NAMALWA (cell line): Measurements from ENCODE around the gene PRICKLE2.

Experiments
- DNase-seq: peaks from one replicate; pipeline ENCODE4 v3.0.0-alpha.2; 2015; ENCODE audit warnings: low spot score

PRICKLE2 gene

GRCh38 chr3:64247991-64248646 is 22.9 kb upstream of the PRICKLE2 start:
- no peak for DNase-seq

GRCh38 chr3:64244011-64244942 is 19.0 kb upstream of the PRICKLE2 start:
- DNase-seq, result peak; percentile 33

- no peak for DNase-seq
These were observed 17.2 kb upstream of the PRICKLE2 start for GRCh38 chr3:64242435-64242834.

GRCh38 chr3:64240959-64241358 is 15.7 kb upstream of the PRICKLE2 start:
- DNase-seq, result no peak

DNA sequence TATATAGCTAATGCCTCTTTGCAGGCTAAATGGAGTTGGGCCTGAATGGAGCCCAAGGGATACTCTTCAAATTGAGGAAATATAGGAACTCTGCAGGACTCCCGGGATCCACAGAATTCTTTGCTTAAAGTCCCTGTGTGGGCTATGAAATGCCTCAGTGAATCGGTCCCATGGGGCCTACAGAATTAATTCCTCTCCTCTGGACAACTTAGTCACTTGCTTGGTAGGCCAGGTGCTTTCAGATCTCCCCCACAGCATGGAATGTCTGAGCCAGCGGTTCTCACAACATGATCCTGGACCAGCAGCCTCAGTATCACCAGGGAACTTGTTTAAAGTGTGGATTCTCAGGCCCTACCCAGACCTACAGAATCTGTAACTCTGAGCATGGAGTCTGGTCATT is 15.1 kb upstream of the PRICKLE2 start:
- DNase-seq, result no peak

DNA sequence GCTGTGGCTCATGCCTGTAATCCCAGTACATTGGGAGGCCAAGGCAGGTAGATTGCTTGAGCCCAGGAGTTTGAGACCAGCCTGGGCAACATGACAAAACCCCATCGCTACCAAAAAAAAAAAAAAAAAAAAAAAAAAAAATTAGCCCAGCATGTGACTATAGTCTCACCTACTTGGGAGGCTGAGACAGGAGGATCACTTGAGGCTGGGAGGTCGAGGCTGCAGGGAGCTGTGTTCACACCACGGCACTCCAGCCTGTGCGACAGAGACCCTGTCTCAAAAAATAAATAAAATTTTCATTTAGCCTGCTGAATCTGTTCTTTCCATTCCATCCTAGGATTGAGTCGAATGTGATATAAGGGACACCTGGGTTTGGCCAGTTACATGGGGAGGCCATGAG is 14.6 kb upstream of the PRICKLE2 start:
- DNase-seq, result no peak

DNA sequence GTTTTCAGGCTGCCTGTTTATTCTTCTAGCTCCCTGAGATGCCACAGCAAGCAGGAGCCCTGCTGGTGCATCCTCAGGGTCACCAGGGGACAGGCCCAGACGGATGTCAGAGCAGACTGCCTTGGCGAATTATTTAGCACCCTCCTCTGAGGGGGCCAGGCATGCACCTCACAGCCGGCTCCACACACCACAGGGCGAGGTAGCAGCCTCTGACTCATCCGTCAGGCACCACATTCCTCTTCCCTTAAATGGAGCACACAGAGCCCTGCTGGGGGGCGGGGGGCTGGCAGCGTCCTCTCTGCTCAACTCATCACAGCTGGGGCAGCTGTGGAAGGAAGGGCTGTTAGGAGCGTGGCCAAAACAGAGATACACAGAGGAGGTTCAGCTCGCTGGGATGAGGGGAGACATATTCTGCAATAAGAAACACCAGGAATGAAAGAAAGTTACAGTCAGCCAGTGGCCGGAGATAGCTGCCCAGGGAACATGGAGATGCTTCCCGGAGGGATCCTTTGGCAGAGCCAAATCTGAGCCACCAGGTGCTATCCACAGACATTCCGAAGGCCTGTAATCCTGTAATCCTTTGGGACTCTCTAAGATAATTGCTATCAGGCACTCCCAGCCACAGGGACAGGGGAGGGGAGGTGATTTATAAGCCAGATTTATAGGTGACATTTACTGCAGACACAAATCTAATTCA is 13.9 kb upstream of the PRICKLE2 start:
- no peak for DNase-seq

DNA sequence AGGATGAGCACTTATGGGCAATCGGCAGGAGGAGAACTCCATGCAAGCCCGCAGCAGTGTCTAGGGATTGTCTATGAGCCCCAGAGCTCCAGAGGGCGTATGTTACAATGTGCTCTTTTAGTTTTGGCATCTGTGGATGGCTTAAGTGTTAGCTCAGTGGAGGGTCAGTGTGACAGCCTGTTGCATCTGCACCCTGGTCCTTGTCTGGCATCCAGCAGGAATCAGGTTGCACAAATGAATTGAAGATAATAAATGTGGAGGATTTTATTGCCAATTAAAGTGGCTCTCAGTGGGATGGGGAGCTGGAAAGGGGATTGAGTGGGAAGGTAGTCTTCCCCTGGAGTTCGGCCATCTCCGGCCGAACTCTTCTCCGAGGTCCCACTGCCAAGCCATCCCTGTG is 11.8 kb upstream of the PRICKLE2 start:
- no peak for DNase-seq

DNA sequence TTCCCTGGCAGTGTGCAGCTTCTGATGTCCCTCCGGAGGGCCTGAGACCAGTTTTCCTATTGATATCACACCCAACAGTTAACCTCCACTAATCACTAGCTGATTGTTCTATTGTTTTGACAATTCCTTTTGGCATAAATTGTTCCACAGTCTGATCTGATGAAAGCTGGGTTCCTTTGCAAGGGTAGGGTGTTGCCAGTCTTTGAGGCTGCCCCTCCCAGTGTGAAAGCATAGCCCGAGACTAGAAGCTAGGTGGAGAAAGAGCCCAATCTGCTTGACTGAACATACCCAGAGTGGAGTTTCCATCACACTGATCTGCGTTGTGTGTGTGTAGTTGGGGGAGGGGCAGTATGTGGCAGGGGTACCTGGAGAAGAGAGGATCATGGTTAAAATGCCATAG is 10.3 kb upstream of the PRICKLE2 start:
- no peak for DNase-seq

GRCh38 chr3:64234571-64234970 is 9.3 kb upstream of the PRICKLE2 start:
- DNase-seq, result no peak

- no peak for DNase-seq
These were observed 7.6 kb upstream of the PRICKLE2 start for GRCh38 chr3:64232821-64233220.

GRCh38 chr3:64229903-64230302 is 4.6 kb upstream of the PRICKLE2 start:
- no peak for DNase-seq

- no peak for DNase-seq
These were observed 2.8 kb upstream of the PRICKLE2 start for GRCh38 chr3:64228110-64228509.

DNA sequence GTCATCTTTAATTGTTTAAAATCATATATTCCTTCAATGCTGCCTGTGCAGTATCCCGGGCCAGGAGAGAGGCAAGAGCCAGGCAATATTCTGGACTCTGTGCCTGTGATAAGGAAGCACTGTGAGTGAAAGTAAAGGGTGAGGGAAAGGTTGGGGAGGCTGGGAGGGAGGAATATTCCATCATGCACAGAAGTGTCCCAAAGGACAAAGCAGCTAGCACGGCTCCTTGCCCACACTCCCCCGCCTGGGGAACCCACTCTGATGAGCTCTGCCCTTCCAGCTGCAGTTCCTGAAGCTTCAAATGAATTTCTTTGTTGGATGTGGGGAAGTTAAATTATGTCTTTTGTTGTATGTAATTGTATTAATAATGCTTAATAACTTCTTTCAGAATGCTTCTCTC is 1.5 kb upstream of the PRICKLE2 start:
- DNase-seq, result no peak

GRCh38 chr3:64225695-64226499 is 631 bp upstream of the PRICKLE2 start:
- no peak for DNase-seq

- DNase-seq, result no peak
These were observed 1.2 kb downstream of the PRICKLE2 start for GRCh38 chr3:64223791-64224745.

GRCh38 chr3:64222501-64223111 is 2.7 kb downstream of the PRICKLE2 start:
- no peak for DNase-seq

DNA sequence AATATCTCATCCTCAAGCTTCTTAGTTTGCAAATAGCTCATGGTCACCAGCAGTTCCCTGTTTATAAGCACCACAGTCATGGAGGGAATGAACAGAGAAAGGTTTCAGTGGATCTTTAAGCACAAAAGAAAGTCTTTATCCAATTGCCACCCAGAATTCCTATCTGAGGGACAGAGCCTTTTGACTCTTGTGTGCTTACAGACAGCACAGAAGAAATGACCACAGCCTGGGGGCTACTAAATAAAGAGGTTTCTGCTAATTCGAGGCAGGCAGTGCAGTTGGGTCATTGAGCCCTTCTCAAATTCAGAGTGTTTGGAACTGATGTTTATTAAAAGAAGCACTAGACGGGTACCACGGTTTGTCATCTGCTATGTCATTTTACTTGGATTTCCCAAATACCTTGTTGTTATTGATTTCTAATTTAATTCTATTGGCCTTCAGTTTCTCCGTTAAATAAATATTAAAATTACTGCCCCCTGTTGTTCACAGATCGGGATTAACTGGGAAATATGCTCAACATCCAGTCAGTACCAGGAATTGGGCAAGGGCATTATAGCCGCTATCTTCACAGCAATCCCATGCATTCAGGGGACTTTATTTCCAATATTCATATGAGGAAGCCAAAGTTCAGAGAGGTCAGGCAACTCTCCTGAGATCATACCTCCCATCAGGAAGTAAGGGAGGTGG is 3.6 kb downstream of the PRICKLE2 start:
- DNase-seq, result no peak

GRCh38 chr3:64220161-64220914 is 4.9 kb downstream of the PRICKLE2 start:
- DNase-seq, result no peak
